NCI-H82 treated with DMSO at 0.1 percent for 48 hours (cell line): ENCODE data around the gene DSEL.

Source experiments
- DNase-seq: peaks from one replicate; lab custom pipeline; 2025; ENCODE audit not compliant: unreplicated experiment; lab: John Stamatoyannopoulos, UW

Gene DSEL

DNA sequence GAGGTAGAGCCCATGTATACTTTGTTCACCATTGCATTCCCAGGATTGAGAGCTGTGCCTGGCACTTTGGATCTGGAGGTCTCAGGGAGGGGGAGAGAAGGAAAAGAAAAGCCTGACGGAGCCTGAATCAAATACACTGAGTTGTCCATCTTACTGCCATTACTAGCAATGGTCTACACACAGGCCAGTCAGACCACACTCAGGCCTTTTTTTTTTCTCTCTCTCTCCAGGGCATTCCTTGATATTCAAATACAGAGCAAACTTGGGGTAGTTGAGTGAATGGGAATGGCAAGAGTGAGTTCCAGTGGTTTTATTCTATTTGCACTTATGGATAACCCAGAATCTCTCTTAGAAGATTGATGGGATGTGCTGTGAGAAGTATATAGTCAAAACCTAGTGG lies 11.8 kb downstream of the DSEL start:
- no peak for DNase-seq

DNA sequence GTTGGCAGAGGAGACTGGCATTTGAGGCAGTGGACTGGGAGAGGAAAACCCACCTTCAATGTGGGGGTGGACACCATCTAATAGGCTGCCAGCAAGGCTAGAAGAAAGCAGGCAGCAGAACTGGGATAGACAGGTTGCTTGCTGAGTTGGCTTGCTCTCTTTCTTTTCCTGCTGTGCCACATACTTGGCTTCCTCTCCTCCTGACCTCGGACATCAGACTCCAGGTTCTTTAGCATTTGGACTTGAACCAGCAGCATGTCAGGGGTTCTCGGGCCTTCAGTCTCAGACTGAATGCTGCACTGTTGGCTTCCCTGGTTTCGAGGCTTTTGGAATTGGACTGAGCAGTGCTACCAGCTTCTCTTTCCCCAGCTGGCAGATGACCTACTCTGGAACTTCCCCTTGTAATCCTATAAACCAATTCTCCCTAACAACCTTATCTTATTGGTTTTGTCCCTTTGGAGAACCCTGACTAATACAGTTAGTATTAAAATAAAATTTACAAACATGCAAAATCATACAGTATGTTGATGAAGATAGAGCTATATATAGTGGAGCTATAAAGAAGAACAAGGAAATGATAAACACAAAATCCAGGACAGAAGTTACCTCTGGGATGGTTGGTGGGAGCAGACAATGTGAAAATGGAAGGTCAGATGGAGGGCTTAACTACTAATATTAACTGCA lies 15.9 kb downstream of the DSEL start:
- peak; percentile 8 for DNase-seq

DNA sequence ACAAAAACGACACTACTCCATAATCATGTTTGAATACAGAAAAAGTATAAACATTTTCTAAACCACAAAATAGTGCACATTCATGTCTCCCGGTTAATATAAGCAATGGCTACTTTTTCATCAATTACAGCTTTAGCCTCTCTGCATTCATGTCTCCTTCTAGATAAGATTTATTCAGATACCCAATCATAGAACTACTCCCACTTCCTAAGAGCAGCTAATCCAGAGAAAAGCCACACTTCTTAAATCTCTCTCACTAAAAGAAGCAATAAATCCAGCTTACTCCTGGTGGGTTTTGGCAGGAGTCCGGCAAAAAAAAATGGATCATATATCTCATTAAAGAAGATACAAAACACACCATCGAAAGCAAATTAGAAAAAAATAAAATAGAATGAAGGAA lies 20.1 kb downstream of the DSEL start:
- DNase-seq: peak; percentile 78

DNA sequence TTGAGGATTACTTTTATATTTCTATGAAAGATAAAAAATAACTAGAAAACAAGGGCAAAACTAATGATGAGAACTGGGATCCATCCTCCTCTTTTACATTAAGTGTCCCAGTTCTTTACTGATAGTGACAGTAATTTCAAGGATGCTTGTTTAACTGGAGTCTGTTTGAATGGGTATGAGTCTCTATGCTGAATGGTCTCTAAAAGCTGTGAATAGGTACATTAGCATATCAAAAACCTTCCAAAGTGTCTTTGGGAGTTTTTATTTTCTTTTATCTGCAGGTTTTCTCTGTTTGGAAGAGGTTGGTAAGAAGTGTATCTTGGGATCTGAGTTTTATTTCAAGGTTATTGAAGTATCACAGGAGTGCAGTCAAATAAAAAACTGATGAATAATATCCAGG lies 30.0 kb downstream of the DSEL start:
- DNase-seq: no peak

DNA sequence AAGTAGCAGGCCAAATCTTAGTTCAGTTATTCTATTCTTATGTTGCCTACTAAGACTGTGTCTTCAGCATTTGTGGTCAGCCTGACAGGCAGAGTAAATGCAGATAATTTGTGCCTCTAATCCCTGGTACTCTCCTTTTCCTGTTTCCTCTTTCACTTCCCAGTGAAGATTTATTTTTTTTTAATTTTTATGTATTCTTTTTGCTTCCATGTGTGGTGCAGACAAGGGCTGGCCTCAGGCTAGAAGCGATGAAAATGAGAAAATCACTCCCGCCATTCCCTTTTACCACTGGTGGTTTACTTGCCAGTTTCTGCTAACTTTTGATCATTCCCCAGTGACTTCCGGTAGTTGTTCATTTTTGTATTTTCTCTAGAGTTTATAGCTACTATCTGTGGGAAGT lies 30.9 kb downstream of the DSEL start:
- no peak for DNase-seq

DNA sequence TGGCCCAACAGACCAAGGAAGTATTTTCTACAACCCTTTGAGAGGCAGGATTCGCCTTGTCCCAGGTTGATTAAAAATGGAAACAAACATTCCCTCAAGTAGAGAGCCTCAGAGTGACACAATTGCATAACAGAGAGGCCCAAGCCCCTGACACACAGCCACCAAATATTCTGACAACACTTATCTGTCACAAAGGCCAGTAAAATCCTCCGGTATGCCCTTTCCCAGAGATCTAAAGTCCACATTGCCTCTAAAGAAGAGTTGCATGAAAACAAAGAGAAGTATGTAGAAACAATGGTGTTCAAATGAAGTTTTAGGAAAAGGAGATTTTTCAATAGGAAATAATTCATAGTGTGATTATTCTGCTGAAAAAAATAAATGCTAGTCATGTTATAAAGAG lies 32.1 kb downstream of the DSEL start:
- DNase-seq: no peak

DNA sequence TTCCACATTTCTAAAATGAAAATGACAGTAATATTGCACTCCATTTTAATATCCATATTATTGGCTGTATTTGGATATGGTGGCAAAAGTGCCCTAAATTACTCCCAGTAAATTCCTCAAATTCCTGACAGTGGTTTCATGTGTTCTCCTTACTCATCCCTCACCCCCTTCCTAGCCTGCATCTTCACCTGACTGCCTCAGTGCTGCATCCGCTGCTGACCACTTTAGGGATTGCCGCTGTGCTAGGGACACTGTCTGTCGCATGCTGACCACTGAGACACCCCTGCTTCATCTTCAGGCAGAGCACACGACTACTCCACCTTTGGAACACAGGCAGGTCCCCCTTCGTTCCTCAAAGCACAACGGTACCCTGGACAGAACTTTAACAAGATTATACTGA lies 32.6 kb downstream of the DSEL start:
- DNase-seq: no peak

DNA sequence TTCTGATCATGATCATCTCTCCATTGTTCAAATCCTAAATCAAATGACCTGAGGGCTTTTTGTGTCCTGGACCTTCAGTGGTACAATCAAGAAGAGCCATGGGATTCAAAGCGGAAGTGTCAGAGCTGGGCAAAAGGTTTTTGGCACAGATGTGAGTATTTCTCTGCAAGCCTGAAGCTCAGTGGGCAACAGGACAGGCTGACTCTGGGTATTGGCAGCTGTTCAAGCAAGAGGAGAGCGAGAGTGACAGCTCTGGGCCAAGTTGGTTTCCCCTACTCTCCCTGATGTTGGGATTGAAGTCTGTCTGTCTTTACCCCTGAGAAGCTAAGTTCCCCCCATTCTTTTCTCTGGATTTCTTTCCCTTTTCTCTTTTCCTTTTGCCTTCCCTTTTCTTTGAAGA lies 33.3 kb downstream of the DSEL start:
- DNase-seq: no peak

DNA sequence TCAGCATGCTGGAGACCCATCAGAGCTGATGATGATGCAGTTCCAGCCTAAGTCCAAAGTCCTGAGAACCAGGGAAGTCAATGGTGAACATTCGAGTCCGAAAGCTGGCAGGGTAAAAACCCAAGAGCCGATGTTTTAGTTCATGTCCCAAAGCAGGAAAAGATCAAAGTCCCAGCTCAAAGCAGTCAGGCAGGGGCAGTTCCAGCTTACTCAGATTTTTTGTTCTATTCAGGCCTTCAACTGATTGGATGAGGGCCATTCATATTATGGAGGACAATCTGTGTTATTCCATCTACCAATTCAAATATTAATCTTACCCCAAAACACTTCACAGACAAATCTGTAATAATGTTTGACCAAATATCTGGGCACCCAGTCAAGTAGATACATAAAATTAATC lies 38.3 kb downstream of the DSEL start:
- DNase-seq: no peak

DNA sequence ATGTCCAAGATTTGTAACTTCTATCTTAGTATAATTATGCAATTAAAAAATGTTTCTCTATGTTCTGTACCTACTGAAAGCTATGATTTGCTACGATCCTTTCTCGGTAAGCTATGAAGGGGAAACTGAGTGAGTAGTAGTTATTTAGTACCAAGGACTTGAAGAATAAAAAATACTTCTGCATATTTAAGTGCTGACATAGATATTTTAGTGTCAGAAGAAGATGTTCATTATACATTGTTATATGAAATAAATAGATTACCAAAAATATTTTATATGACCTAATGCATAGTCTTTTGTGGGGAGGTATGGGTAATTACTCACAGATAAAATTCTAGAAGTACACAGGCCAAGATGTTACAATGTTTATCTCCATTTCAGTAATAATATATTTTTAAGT lies 39.0 kb downstream of the DSEL start:
- no peak for DNase-seq

DNA sequence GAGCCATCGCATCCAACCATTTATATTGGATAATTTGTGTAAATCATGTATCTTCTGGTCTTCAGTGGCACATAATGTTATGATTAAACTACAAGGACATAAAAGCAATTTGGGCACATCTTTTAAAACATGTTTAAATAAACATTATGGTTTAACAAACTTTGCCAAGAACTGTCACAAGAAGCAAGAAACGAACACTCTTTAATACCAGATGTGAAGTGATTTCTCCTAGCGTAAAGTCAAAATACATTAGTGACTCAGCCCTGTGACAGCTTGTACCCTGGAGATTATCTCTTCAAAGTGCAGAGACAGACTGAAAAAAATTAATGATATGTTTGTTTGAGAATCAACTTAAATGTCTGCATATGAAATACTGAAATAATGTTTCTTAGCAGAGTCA lies 39.9 kb downstream of the DSEL start:
- DNase-seq: peak; percentile 10

DNA sequence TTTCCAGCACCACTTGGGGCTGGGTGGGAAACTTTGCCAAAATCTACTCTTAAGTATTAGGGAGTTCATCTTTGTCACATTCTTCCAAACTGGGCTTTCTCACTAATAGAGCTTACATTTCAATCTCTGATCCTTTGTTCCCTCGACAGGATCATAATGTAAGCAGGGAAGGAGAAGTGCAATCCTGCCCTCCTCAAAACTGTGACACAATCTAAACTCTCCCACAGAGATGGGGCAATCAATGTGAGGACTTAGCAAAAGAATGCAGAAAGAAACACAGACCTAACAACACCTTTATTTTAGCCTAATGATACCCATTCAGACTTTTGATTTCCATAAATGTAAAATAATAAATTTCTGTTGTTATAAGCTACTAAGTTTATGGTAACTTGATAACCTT lies 40.8 kb downstream of the DSEL start:
- DNase-seq: no peak

DNA sequence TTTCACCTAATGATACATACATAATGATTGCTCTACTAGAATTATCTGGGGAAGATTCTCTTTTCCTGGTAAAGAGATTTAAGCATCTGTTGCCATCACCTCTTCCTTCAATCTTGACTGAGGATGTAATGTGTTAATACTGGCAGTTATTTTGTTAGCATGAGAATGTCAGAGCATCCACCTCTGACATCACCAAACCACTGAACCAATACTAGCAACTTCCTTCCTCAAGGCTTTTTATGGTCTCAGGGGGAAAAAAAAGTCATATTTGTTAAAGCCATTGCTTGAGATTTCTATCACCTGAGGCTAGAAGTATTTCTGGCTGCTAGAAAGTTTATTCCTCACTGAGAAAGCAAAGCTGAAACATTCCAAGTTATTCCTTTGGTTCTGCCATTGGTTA lies 48.5 kb downstream of the DSEL start:
- DNase-seq: no peak

DNA sequence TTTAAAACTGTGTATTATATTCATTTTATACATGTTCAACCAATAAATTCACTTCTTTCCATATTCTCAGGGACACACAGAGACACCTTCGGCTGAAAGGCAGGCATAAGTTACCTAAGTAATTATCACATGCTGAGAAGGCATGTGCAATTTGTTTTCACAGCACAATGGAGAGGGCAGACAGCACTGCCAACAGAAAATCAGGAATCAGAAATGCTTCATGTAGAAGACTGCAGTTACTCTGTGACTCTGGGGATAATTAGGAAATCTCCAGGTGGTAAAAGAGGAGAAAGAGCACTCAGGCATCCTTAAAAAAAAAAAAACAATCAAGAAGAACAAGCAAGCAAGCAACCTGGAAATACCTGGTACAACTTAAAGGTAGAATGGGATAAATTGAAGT lies 49.3 kb downstream of the DSEL start:
- DNase-seq: no peak

DNA sequence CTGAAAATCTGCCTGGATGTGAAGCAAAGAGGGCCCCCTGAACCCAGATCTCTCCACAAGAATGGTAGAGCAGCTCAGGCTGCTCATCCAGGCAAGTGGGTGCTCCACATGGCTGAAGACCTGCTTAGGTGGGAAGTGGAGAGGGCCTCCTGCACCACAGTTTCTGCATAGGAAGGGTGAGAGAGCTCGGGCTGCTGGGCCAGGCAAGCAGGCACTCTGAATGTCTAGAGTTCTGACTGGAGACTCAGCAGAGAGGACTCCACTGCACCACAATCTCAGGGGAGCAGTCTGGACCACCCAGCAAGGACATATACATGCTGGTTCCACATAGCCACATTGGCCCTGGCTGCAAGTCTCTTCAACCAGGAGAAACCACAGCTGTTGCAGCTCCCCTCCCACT lies 52.0 kb downstream of the DSEL start:
- DNase-seq: no peak

DNA sequence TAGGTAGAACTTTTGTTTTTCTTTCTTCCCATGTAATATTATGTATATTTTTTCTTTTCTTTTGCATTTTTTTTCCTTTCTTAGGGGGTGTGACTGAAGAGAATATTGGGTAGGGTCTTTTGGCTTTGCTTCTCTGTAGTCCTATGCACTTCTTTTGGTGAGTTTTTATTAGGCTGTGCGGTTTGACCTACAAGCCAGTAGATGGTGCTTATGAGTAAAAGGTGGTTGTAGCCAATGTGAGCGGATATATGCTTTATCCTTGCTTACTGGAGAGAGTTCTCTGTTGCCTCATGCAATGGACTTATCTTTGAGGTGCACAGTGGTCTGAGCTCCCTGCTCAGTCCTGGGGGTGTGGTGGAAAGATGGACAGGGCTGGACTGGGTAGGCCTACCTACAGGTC lies 52.7 kb downstream of the DSEL start:
- DNase-seq: no peak

DNA sequence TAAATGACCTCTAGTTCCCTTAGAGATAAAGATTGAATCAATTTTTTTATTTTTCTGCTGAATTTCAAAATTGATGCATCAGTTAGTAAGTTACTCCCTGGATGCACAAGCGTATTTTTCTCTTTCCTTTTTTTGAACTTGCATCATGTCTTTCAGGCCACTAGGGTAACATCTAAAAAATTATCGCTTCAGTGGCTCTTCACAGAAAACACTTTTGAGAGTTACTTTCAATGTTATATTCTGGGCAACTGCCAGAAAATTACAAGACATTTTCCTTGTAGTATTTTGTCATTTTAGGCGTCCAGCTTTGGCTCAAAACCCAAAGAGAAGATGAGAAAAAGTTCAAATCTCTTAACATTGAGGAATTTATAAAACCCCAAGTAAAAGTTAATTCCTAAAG lies 59.8 kb downstream of the DSEL start:
- no peak for DNase-seq
